K562 (cell line): ENCODE results near the gene CIAO2B. TPM values are rescaled to one million over a fixed set of nuclear protein-coding genes. Genes with fewer than 3 reads are reported as not detected.
A peak's percentile ranks its signal among the peaks of the same experiment; 100 is the strongest.

Experiments
- ATAC-seq: fragments of 200-7000 bp; cut with Tn5 transposase; 3 replicates; pipeline ENCODE4 v1.9.1; 2020; ENCODE audit warnings: moderate library complexity
- BruUV-seq: library from RNA; stranded (reverse); fragments of 400-500 nt; replicated peaks from 2 replicates; lab custom pipeline; 2021; lab: Mats Ljungman, UMichigan
- CTCF ChIA-PET: fragments of 300-600 bp; formaldehyde crosslinking; extraction: SDS; loops from one replicate; lab custom pipeline; 2021; ENCODE audit warnings: low intra/inter-chr PET ratio; lab: Yijun Ruan, JAX
- POLR2A ChIA-PET: fragments of 300-600, 350-650 bp; sonication (Branson Sonifier 250); formaldehyde crosslinking; extraction: SDS; loops from one replicate; lab custom pipeline; 2021; ENCODE audit warnings: antibody characterized with exemption, inconsistent platforms; lab: Yijun Ruan, JAX
- DNase-seq, 4 experiments: peaks; one replicate each; pipeline versions ENCODE4 v3.0.0 to v3.0.0-alpha.2; 2011 to 2018; ENCODE audit warnings: low spot score in 3 of 4, mixed read lengths in 3 of 4; ENCODE audit errors: extremely low read depth in 1 of 4
- FAIRE-seq: peaks from 2 replicates; lab custom pipeline; 2011; peaks lifted over from hg19 to GRCh38; lab: Jason Lieb, UNC
- H2AFZ ChIP-seq: 2 replicates; pipeline ENCODE4 v1.6.0; 2011; ENCODE audit warnings: low read depth, low read length, control low read depth, inconsistent platforms
- H3K27ac ChIP-seq: fragments of 200-600 bp; 3 replicates; pipeline ENCODE4 v1.8.0; 2011; ENCODE audit warnings: low read depth, mild to moderate bottlenecking, control low read depth, inconsistent platforms, low read length, moderate library complexity, mixed read lengths; ENCODE audit errors: extremely low read depth
- H3K27me3 ChIP-seq, 2 experiments: fragments of 300-600 bp in 1 of 2; 2 replicates in 1 of 2; 3 replicates in 1 of 2; pipeline versions ENCODE4 v1.6.0 to v1.8.0; 2011; ENCODE audit warnings: inconsistent platforms in 2 of 2, low read length in 2 of 2, mild to moderate bottlenecking in 1 of 2, mixed read lengths in 1 of 2, moderate library complexity in 1 of 2; ENCODE audit not compliant: control insufficient read depth in 2 of 2, insufficient read depth in 2 of 2
- H3K36me3 ChIP-seq: fragments of 300-600 bp; 3 replicates; pipeline ENCODE4 v1.8.0; 2011; ENCODE audit warnings: mild to moderate bottlenecking, low read length, inconsistent platforms; ENCODE audit not compliant: control insufficient read depth, insufficient read depth
- H3K4me1 ChIP-seq, 2 experiments: fragments of 200-600 bp in 1 of 2; replicated peaks in 1 of 2; 2 replicates in 1 of 2; 3 replicates in 1 of 2; pipeline versions ENCODE4 v1.5.1 to v1.8.0; 2011; ENCODE audit warnings: inconsistent platforms in 2 of 2, low read length in 2 of 2, mild to moderate bottlenecking in 1 of 2, mixed read lengths in 1 of 2, moderate library complexity in 1 of 2; ENCODE audit not compliant: control insufficient read depth in 2 of 2, insufficient read depth in 2 of 2
- H3K4me2 ChIP-seq: 2 replicates; pipeline ENCODE4 v1.6.1; 2011; ENCODE audit warnings: low read length, control low read depth, inconsistent platforms, mixed read lengths; ENCODE audit not compliant: insufficient read depth
- H3K4me3 ChIP-seq: fragments of 200-600 bp; sonication (generic), shearing (Covaris generic); 2 replicates; pipeline ENCODE4 v1.5.1; 2016; ENCODE audit warnings: control low read depth, inconsistent platforms
- H3K79me2 ChIP-seq: fragments of 200-600 bp; 3 replicates; pipeline ENCODE4 v1.8.0; 2011; ENCODE audit warnings: low read length, inconsistent platforms; ENCODE audit not compliant: control insufficient read depth, insufficient read depth
- H3K9ac ChIP-seq, 2 experiments: 2 replicates each; pipeline versions ENCODE4 v1.6.0 to v1.6.1; 2011; ENCODE audit warnings: low read depth in 2 of 2, low read length in 2 of 2, control low read depth in 1 of 2, inconsistent platforms in 1 of 2, mild to moderate bottlenecking in 1 of 2, mixed read lengths in 1 of 2; ENCODE audit not compliant: insufficient read depth in 1 of 2
- H3K9me1 ChIP-seq: one replicate; pipeline ENCODE4 v1.6.0; 2011; ENCODE audit warnings: inconsistent platforms, mild to moderate bottlenecking, low read length, moderate library complexity; ENCODE audit not compliant: control insufficient read depth, insufficient read depth
- H3K9me3 ChIP-seq: replicated peaks from 2 replicates; pipeline ENCODE4 v1.5.1; 2011; ENCODE audit warnings: low read depth, low read length, inconsistent platforms; ENCODE audit not compliant: control insufficient read depth, insufficient read depth
- H4K20me1 ChIP-seq: replicated peaks from 2 replicates; pipeline ENCODE4 v1.6.1; 2011; ENCODE audit warnings: low read length, inconsistent platforms, mixed read lengths; ENCODE audit not compliant: control insufficient read depth, insufficient read depth
- ARID1B ChIP-seq: fragments of 450-650 bp; IDR thresholded peaks from 2 replicates; pipeline ENCODE4 v1.6.1; 2016; ENCODE audit warnings: antibody characterized with exemption, mild to moderate bottlenecking, inconsistent platforms
- ARNT ChIP-seq, 2 experiments: fragments of 450-650 bp; IDR thresholded peaks; 2 replicates each; pipeline ENCODE4 v1.6.1; 2016; ENCODE audit warnings: mild to moderate bottlenecking in 1 of 2
- POLR2A ChIP-seq: fragments of 450-650 bp; conservative IDR thresholded peaks from 2 replicates; pipeline ENCODE4 v1.6.1; 2016
- TCF3 ChIP-seq: sonication (generic); formaldehyde crosslinking; IDR thresholded peaks from 2 replicates; pipeline ENCODE4 v1.4.0; 2020; ENCODE audit warnings: mild to moderate bottlenecking, missing genetic modification reagents
- ZBTB1 ChIP-seq: sonication (generic); formaldehyde crosslinking; IDR thresholded peaks from 2 replicates; pipeline ENCODE4 v1.8.1; 2023; ENCODE audit warnings: missing genetic modification reagents, low read depth, mild to moderate bottlenecking, borderline replicate concordance
- ZNF212 ChIP-seq: fragments of 450-650 bp; formaldehyde crosslinking; IDR thresholded peaks from 2 replicates; pipeline ENCODE4 v1.4.0; 2020; ENCODE audit warnings: mild to moderate bottlenecking
- WGBS: fragments of 100-300 bp; shearing (Covaris generic); methylation state at CpG from one replicate; pipeline ENCODE4 v1.1.6; 2016; ENCODE audit warnings: low coverage, mixed read lengths; ENCODE audit not compliant: insufficient coverage; ENCODE audit errors: missing lambda C conversion rate; 5-methylcytosine and 5-hydroxymethylcytosine counted together
- in situ Hi-C: fragments of 300-500 bp; cut with MboI; formaldehyde crosslinking; loops from 4 replicates; pipeline ENCODE4 v1.15.0; 2018; ENCODE audit warnings: inconsistent platforms, mixed read lengths
- intact Hi-C: fragments of 100-400 bp; cut with micrococcal nuclease; formaldehyde crosslinking; loops from 2 replicates; pipeline ENCODE4 v1.14.2; 2022
- polyA plus RNA-seq, 8 experiments: library from polyadenylated mRNA; depleted of rRNA in 4 of 8; stranded (reverse) in 5 of 8; unstranded in 3 of 8; fragments of >200 nt; fragmentation: Nextera tagmentation in 2 of 8; fragmentation: Illumina TruSeq in 1 of 8; extraction: Ambion mirVana in 2 of 8; extraction: Trizol in 1 of 8; gene quantifications; 2 replicates each; pipeline versions ENCODE4 v1.2.1 to v1.2.3, GENCODE V29; 2011 to 2014; ENCODE audit warnings: inconsistent platforms in 1 of 8, missing spikeins in 1 of 8
- total RNA-seq, 7 experiments: library from RNA; depleted of rRNA in 6 of 7; stranded (reverse); fragments of >200 nt in 6 of 7; fragmentation: Illumina TruSeq in 2 of 7; extraction: Trizol in 2 of 7; gene quantifications; 2 replicates each; pipeline versions ENCODE4 v1.2.1 to v1.2.3, GENCODE V29; 2011 to 2021; ENCODE audit warnings: low replicate concordance in 1 of 7

CIAO2B gene
- total and polyA plus RNA-seq, 9 of the 15 experiments (the other 6 are each of a cell fraction or from before 2014, with no cell fraction given) = 86.8 to 182 (median 113) TPM

- no peak for TF ChIP-seq TCF3
Measured at GRCh38 chr16:66976746-66977145, 42.5 kb upstream of the CIAO2B start (continued).

DNA sequence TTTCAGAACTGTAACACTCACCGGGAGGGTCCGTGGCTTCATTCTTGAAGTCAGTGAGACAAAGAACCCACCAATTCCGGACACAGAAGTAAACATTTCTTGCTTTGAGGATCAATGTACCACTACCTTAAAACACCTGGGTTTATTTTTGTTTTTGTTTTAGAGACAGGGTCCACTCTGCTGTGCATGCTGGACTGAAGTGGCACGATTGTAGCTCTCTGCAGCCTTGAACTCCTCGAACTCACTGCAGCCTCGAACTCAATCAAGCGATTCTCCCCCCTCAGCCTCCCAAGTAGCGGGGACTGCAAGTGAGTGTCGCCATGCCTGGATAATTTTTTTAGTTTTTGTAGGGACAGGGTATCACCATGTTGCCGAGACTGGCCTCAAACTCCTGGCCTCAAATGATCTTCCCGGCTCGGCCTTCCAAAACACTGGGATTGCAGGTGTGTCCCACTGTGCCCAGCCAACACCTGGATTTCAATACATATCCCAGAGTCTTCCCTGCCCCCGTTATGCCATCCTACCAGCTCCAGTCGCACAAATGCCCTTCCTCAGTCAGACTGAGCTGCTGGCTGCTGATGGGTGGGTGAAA lies 41.2 kb upstream of the CIAO2B start:
- H3K4me2 ChIP-seq = no peak overlapping the region
- no peaks in the 10 kb centered on the region for H3K36me3 ChIP-seq
- H3K4me1 ChIP-seq = peaks cover 6 to 26% of the 10 kb centered on the region in 2 experiments; a peak in 4 of 5 replicates
- 0 out of 5 replicates have a peak, but pooled peaks cover under 1 to 7% of the 10 kb centered on the region in 2 experiments for H3K27me3 ChIP-seq
- peaks cover 3% of the 10 kb centered on the region for H3K9me1 ChIP-seq
- H3K9me3 ChIP-seq = no peaks in the 10 kb centered on the region
- POLR2A ChIA-PET = interaction anchor here (0.6 to 1.6 kb wide), 3 partner anchors 9 to 693 kb away, joined by 3 to 4 read pairs (median 3); no protein-coding TSS in a partner anchor
- DNase-seq (no peak), FAIRE-seq (no peak), ATAC-seq (no peak)
- no peak overlapping the region for H3K4me3 ChIP-seq
- TSS peak; percentile 84 for BruUV-seq
- TF ChIP-seq ZBTB1 (no peak), ARID1B (no peak), ZNF212 (CRISPR knock-in tag) (no peak), POLR2A (0 out of 2 replicates have a peak, but pooled peaks have one; percentile 0), ARNT (IDR thresholded peaks at IDR 0.05) (no peak)
- H3K79me2 ChIP-seq = no peaks in the 10 kb centered on the region
- H2AFZ ChIP-seq = peak overlapping the region; percentile 58
- H4K20me1 ChIP-seq = no peaks in the 10 kb centered on the region
- in situ Hi-C loops (no loop called here), intact Hi-C loops (loop anchor here (5.0 to 10.0 kb wide), 2 partner anchors 182 to 269 kb away; partner anchors contain the start of genes FBXL8, FHOD1, SLC9A5 and TRADD)
- H3K9ac ChIP-seq = no peak overlapping the region
- CTCF ChIA-PET = no interaction called here
- no peak overlapping the region for H3K27ac ChIP-seq
- WGBS = 50% methylated on average over 14 of the region's 14 CpGs
